Measurements from ENCODE around the gene SPOCK3.

Gene SPOCK3

DNA sequence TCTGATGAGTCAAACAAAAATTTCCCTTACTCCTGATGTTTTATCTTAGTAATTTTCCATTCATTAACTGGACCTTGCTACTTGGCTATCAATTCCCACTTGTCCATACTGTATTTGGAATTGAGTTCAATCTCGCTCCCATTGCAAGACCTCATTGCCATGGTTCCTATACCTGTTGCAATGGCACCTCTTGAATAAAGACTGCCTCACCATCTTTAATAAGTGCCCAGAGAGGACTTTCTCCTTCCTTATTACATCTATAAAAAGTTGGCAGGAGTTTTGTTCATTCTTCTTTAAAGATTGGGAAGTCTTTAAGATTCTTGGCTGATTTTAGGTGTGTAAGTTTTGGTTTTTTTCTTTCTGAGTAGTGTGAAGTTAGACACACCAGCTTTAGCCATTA lies 397.4 kb downstream of the SPOCK3 start:
- Mint-ChIP-seq H3K27me3 (ENCODE audit: low read depth, poor library complexity) (no peaks in the 10 kb centered on the region), H3K36me3 (ENCODE audit: low read depth) (no peaks in the 10 kb centered on the region), H3K4me1 (no peaks in the 10 kb centered on the region), H3K4me3 (no peak overlapping the region), H3K9me3 (peaks cover 5% of the 10 kb centered on the region), H3K27ac (no peak overlapping the region)
- DNase-seq, result no peak
- TF ChIP-seq, protein P1, sequence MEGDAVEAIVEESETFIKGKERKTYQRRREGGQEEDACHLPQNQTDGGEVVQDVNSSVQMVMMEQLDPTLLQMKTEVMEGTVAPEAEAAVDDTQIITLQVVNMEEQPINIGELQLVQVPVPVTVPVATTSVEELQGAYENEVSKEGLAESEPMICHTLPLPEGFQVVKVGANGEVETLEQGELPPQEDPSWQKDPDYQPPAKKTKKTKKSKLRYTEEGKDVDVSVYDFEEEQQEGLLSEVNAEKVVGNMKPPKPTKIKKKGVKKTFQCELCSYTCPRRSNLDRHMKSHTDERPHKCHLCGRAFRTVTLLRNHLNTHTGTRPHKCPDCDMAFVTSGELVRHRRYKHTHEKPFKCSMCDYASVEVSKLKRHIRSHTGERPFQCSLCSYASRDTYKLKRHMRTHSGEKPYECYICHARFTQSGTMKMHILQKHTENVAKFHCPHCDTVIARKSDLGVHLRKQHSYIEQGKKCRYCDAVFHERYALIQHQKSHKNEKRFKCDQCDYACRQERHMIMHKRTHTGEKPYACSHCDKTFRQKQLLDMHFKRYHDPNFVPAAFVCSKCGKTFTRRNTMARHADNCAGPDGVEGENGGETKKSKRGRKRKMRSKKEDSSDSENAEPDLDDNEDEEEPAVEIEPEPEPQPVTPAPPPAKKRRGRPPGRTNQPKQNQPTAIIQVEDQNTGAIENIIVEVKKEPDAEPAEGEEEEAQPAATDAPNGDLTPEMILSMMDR (IDR thresholded peaks at IDR 0.05), result no peak

GRCh38 chr4:166827629-166828028 lies 406.7 kb downstream of the SPOCK3 start:
- Mint-ChIP-seq H3K36me3 (ENCODE audit: low read depth) (no peaks in the 10 kb centered on the region), H3K4me3 (no peak overlapping the region), H3K27me3 (ENCODE audit: low read depth, poor library complexity) (no peaks in the 10 kb centered on the region), H3K9me3 (no peaks in the 10 kb centered on the region), H3K27ac (no peak overlapping the region), H3K4me1 (no peaks in the 10 kb centered on the region)
- TF ChIP-seq, protein P1 (IDR thresholded peaks at IDR 0.05), result no peak
- no peak for DNase-seq

- Mint-ChIP-seq H3K9me3 (no peaks in the 10 kb centered on the region), H3K27me3 (ENCODE audit: low read depth, poor library complexity) (no peaks in the 10 kb centered on the region), H3K4me1 (no peaks in the 10 kb centered on the region), H3K4me3 (no peak overlapping the region), H3K27ac (no peak overlapping the region), H3K36me3 (ENCODE audit: low read depth) (no peaks in the 10 kb centered on the region)
- no peak for DNase-seq
- TF ChIP-seq, protein P1 (IDR thresholded peaks at IDR 0.05), result no peak
Measured at GRCh38 chr4:166827167-166827566, 407.1 kb downstream of the SPOCK3 start.

DNA sequence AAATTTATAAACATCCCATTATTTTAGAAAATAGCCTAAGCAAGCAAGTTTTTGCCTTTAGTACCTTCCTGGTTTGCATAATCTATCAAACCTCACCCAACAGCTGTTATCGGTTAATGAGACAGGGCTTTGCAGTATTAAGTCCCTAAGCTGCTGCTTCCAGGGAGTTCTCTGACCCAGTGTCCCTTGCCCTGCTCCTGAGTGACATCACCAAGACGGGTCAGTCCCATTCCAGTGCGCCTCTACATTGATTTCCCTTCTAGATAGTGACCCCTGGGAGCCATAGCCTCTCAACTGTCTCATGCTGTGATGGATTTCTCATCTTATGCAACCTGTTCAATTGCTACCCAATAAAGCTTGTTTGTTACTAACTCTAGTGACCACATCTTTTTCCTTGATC lies 410.4 kb downstream of the SPOCK3 start:
- TF ChIP-seq, protein P1 (IDR thresholded peaks at IDR 0.05), result no peak
- Mint-ChIP-seq H3K4me3 (no peak overlapping the region), H3K4me1 (no peaks in the 10 kb centered on the region), H3K27ac (no peak overlapping the region), H3K9me3 (no peaks in the 10 kb centered on the region), H3K27me3 (ENCODE audit: low read depth, poor library complexity) (no peaks in the 10 kb centered on the region), H3K36me3 (ENCODE audit: low read depth) (no peaks in the 10 kb centered on the region)
- DNase-seq, result no peak

- no peak for DNase-seq
- Mint-ChIP-seq H3K4me3 (no peak overlapping the region), H3K4me1 (no peaks in the 10 kb centered on the region), H3K9me3 (no peaks in the 10 kb centered on the region), H3K27me3 (ENCODE audit: low read depth, poor library complexity) (no peaks in the 10 kb centered on the region), H3K27ac (no peak overlapping the region), H3K36me3 (ENCODE audit: low read depth) (no peaks in the 10 kb centered on the region)
- TF ChIP-seq, protein P1 (IDR thresholded peaks at IDR 0.05), result no peak
Measured at GRCh38 chr4:166823126-166823525, 411.2 kb downstream of the SPOCK3 start.

GRCh38 chr4:166822386-166822785 lies 411.9 kb downstream of the SPOCK3 start:
- Mint-ChIP-seq H3K9me3 (no peaks in the 10 kb centered on the region), H3K4me1 (no peaks in the 10 kb centered on the region), H3K27ac (no peak overlapping the region), H3K27me3 (ENCODE audit: low read depth, poor library complexity) (no peaks in the 10 kb centered on the region), H3K4me3 (no peak overlapping the region), H3K36me3 (ENCODE audit: low read depth) (no peaks in the 10 kb centered on the region)
- no peak for DNase-seq
- TF ChIP-seq, protein P1 (IDR thresholded peaks at IDR 0.05), result no peak
